HepG2 (cell line): ENCODE results near the gene AKAP6. TPM values are rescaled to one million over a fixed set of nuclear protein-coding genes. Genes with fewer than 3 reads are reported as not detected.

Experiments used
- ATAC-seq: fragments of 200-7000 bp; cut with Tn5 transposase; 3 replicates; pipeline ENCODE4 v1.9.1; 2020; ENCODE audit warnings: mild to moderate bottlenecking, moderate library complexity
- BruUV-seq: library from RNA; stranded (reverse); fragments of 400-500 nt; replicated peaks from 2 replicates; lab custom pipeline; 2021; lab: Mats Ljungman, UMichigan
- CTCF ChIA-PET: fragments of 300-600 bp; formaldehyde crosslinking; extraction: SDS; loops from one replicate; lab custom pipeline; 2021; ENCODE audit warnings: low total read pairs, inconsistent platforms, low intra/inter-chr PET ratio; lab: Yijun Ruan, JAX
- POLR2A ChIA-PET: fragments of 350-600 bp; sonication (Branson Sonifier 250); formaldehyde crosslinking; loops from one replicate; lab custom pipeline; 2020; ENCODE audit warnings: antibody characterized with exemption, inconsistent platforms; lab: Yijun Ruan, JAX
- DNase-seq: peaks from one replicate; pipeline ENCODE4 v3.0.0-alpha.2; 2015; ENCODE audit warnings: low spot score
- FAIRE-seq: peaks from 3 replicates; lab custom pipeline; 2011; peaks lifted over from hg19 to GRCh38; lab: Jason Lieb, UNC
- H2AFZ ChIP-seq: one replicate; pipeline ENCODE4 v1.6.1; 2011; ENCODE audit warnings: low read length, inconsistent platforms
- H3K27ac ChIP-seq: fragments of 300-600 bp; 3 replicates; pipeline ENCODE4 v1.8.0; 2011; ENCODE audit warnings: mixed run types, mild to moderate bottlenecking, mixed read lengths, low read length, inconsistent platforms; ENCODE audit not compliant: insufficient read depth; ENCODE audit errors: extremely low read length
- H3K27me3 ChIP-seq, 2 experiments: fragments of 200-600 bp in 1 of 2; 2 replicates in 1 of 2; 3 replicates in 1 of 2; pipeline versions ENCODE4 v1.6.0 to v1.8.0; 2011; ENCODE audit warnings: low read length in 2 of 2, mild to moderate bottlenecking in 2 of 2, moderate library complexity in 2 of 2, inconsistent platforms in 1 of 2; ENCODE audit not compliant: insufficient read depth in 2 of 2, control insufficient read depth in 1 of 2
- H3K36me3 ChIP-seq, 2 experiments: fragments of 200-600 bp in 1 of 2; replicated peaks in 1 of 2; 2 replicates in 1 of 2; 3 replicates in 1 of 2; pipeline versions ENCODE4 v1.5.1 to v1.8.0; 2011; ENCODE audit warnings: low read length in 2 of 2, inconsistent platforms in 1 of 2; ENCODE audit not compliant: insufficient read depth in 2 of 2, control insufficient read depth in 1 of 2
- H3K4me1 ChIP-seq: 2 replicates; pipeline ENCODE4 v1.5.1; 2012; ENCODE audit warnings: low read length, inconsistent platforms; ENCODE audit not compliant: insufficient read depth
- H3K4me2 ChIP-seq: 2 replicates; pipeline ENCODE4 v1.6.0; 2011; ENCODE audit warnings: low read depth, low read length, inconsistent platforms
- H3K4me3 ChIP-seq, 3 experiments: fragments of 200-600 bp in 1 of 3; sonication (generic), shearing (Covaris generic) in 1 of 3; replicated peaks in 1 of 3; 2 replicates each; pipeline ENCODE4 v1.5.1; 2011 to 2016; ENCODE audit warnings: low read length in 3 of 3, inconsistent platforms in 2 of 3, low read depth in 2 of 3, mild to moderate bottlenecking in 2 of 3, control low read depth in 1 of 3, mixed read lengths in 1 of 3; ENCODE audit not compliant: insufficient read depth in 1 of 3
- H3K79me2 ChIP-seq: one replicate; pipeline ENCODE4 v1.6.1; 2011; ENCODE audit warnings: low read length, inconsistent platforms; ENCODE audit not compliant: insufficient read depth
- H3K9ac ChIP-seq: 2 replicates; pipeline ENCODE4 v1.6.0; 2011; ENCODE audit warnings: mild to moderate bottlenecking, low read depth, low read length, inconsistent platforms; ENCODE audit not compliant: insufficient read depth
- H3K9me3 ChIP-seq: 2 replicates; pipeline ENCODE4 v1.5.1; 2012; ENCODE audit warnings: mild to moderate bottlenecking, low read length
- H4K20me1 ChIP-seq: 2 replicates; pipeline ENCODE4 v1.6.0; 2011; ENCODE audit warnings: inconsistent platforms, mild to moderate bottlenecking, low read length, moderate library complexity; ENCODE audit not compliant: insufficient read depth
- AGO1 ChIP-seq: fragments of 200-400 bp; formaldehyde crosslinking; IDR thresholded peaks from 2 replicates; pipeline ENCODE4 v1.6.1; 2017; ENCODE audit warnings: mild to moderate bottlenecking, low read depth, low read length, moderate library complexity; ENCODE audit not compliant: poor library complexity, severe bottlenecking
- CEBPZ ChIP-seq: IDR thresholded peaks from 2 replicates; pipeline ENCODE4 v1.6.1; 2012; ENCODE audit warnings: low read length, improper control_type of control experiment
- EZH2 ChIP-seq: conservative IDR thresholded peaks from 2 replicates; pipeline ENCODE4 v1.6.1; 2012; ENCODE audit warnings: mild to moderate bottlenecking, low read depth, low read length, moderate library complexity
- RFX1 ChIP-seq: fragments of 450-650 bp; IDR thresholded peaks from 2 replicates; pipeline ENCODE4 v1.6.1; 2017
- ZBTB43 ChIP-seq: sonication (generic); formaldehyde crosslinking; conservative IDR thresholded peaks from 2 replicates; pipeline ENCODE4 v1.4.0; 2020; ENCODE audit warnings: missing genetic modification reagents
- ZNF652 ChIP-seq: IDR thresholded peaks from 2 replicates; pipeline ENCODE4 v1.6.1; 2016; ENCODE audit warnings: low read depth, borderline replicate concordance
- WGBS: methylation state at CpG from one replicate; pipeline ENCODE4 v1.1.6; 2017; ENCODE audit warnings: low lambda C conversion rate; 5-methylcytosine and 5-hydroxymethylcytosine counted together
- in situ Hi-C: cut with HindIII; loops from 2 replicates; pipeline ENCODE4 v1.10.0; 2017; ENCODE audit warnings: low pct_unique_long_range_greater_than_20kb; ENCODE audit not compliant: extremely low pct_ligation_motif_present
- intact Hi-C: fragments of 100-400 bp; cut with micrococcal nuclease; formaldehyde crosslinking; loops from one replicate; pipeline ENCODE4 v1.10.0; 2022; ENCODE audit not compliant: unreplicated experiment
- polyA plus RNA-seq, 8 experiments: library from polyadenylated mRNA; depleted of rRNA in 3 of 8; stranded (reverse) in 7 of 8; unstranded in 1 of 8; fragments of >200 nt; fragmentation: Illumina TruSeq in 4 of 8; extraction: Trizol in 4 of 8; gene quantifications; 2 replicates each; pipeline versions ENCODE4 v1.2.1 to v1.2.3, GENCODE V29; 2011 to 2016; ENCODE audit warnings: low read depth in 4 of 8, missing spikeins in 1 of 8, mixed read lengths in 1 of 8; ENCODE audit not compliant: insufficient read depth in 1 of 8
- total RNA-seq, 5 experiments: library from RNA; depleted of rRNA; stranded (reverse); fragments of >200 nt; fragmentation: Illumina TruSeq; extraction: Trizol; gene quantifications; 2 replicates each; pipeline ENCODE4 v1.2.3, GENCODE V29; 2016; ENCODE audit warnings: low read depth in 1 of 5
- TF ChIP-seq, protein P1 (sequence below): sonication (generic); formaldehyde crosslinking; IDR thresholded peaks from 2 replicates; pipeline ENCODE4 v1.4.0; 2020; ENCODE audit warnings: mild to moderate bottlenecking, missing genetic modification reagents

The AKAP6 gene
- total and polyA plus RNA-seq, 2 of the 13 experiments (the other 11 are each of a cell fraction or from before 2014, with no cell fraction given), result 1.4 TPM

DNA sequence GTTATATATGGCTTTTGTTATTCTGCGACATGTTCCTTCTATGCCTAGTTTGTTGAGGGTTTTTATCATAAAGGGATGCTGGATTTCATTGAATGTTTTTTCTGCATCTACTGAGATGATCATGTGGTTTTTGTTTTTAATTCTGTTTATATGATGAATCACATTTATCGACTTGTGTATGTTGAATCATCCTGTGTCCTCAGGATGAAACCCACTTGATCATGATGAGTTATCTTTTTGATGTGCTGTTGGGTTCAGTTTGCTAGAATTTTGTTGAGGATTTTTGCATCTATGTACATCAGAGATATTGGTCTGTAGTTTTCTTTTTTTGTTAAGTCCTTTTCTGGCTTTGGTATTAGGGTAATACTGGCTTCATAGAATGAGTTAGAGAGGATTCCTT, 291.2 kb downstream of the AKAP6 start:
- Histone ChIP-seq H3K9ac (no peak overlapping the region), H3K4me2 (no peak overlapping the region), H2AFZ (no peak overlapping the region), H3K36me3 (no peaks in the 10 kb centered on the region), H3K27me3 (no peaks in the 10 kb centered on the region), H3K9me3 (no peaks in the 10 kb centered on the region), H3K4me1 (no peaks in the 10 kb centered on the region), H3K79me2 (no peaks in the 10 kb centered on the region), H3K27ac (no peak overlapping the region), H3K4me3 (no peak overlapping the region), H4K20me1 (no peaks in the 10 kb centered on the region)
- ChIA-PET POLR2A (no interaction called here), CTCF (no interaction called here)
- FAIRE-seq (no peak), DNase-seq (no peak), ATAC-seq (no peak)
- no TSS peak for BruUV-seq
- TF ChIP-seq EZH2 (no peak), CEBPZ (no peak), ZNF652 (no peak), ZBTB43 (CRISPR knock-in tag) (no peak), RFX1 (no peak), AGO1 (no peak)
- TF ChIP-seq, protein P1, sequence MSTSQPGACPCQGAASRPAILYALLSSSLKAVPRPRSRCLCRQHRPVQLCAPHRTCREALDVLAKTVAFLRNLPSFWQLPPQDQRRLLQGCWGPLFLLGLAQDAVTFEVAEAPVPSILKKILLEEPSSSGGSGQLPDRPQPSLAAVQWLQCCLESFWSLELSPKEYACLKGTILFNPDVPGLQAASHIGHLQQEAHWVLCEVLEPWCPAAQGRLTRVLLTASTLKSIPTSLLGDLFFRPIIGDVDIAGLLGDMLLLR (CRISPR knock-in tag), result no peak
- WGBS, result 13% methylated on average over 2 of the region's 2 CpGs
- in situ Hi-C loops, result no loop called here
- intact Hi-C loops, result no loop called here
